Lung microvascular endothelial cell (primary cell): ENCODE results near the gene ALAS2. TPM values are rescaled to one million over a fixed set of nuclear protein-coding genes. Genes with fewer than 3 reads are reported as not detected.

Experiments
- total RNA-seq: library from RNA; depleted of rRNA; stranded (reverse); fragments of >200 nt; gene quantifications from 2 replicates; pipeline ENCODE4 v1.2.1, GENCODE V29; 2014

The ALAS2 gene
- total RNA-seq, 1 donor from 2014 or later = not detected

Other genes starting within 250 kb of the ALAS2 start
- gene ITIH6, start 232.7 kb downstream of the ALAS2 start, total RNA-seq = not detected in 2 replicates
- 164 and 201 TPM in 2 replicates for gene MAGED2, start 223.2 kb downstream of the ALAS2 start, total RNA-seq
- gene TRO, start 110.2 kb downstream of the ALAS2 start, total RNA-seq = 1.1 and 3.8 TPM in 2 replicates
- under 0.01 TPM in 1 of 2 replicates, not detected in the other for gene PFKFB1, start 36.8 kb downstream of the ALAS2 start, total RNA-seq
- 5.2 and 5.7 TPM in 2 replicates for gene APEX2, start 30.6 kb downstream of the ALAS2 start, total RNA-seq
- not detected in 2 replicates for gene PAGE2B, start 44.1 kb upstream of the ALAS2 start, total RNA-seq
- gene PAGE2, start 58.0 kb upstream of the ALAS2 start, total RNA-seq = not detected in 2 replicates
- gene PAGE5, start 189.4 kb upstream of the ALAS2 start, total RNA-seq = not detected in 2 replicates
- not detected in 2 replicates for gene PAGE3, start 233.9 kb upstream of the ALAS2 start, total RNA-seq